HepG2 (cell line): ENCODE data around the gene C1R. TPM values are rescaled to one million over a fixed set of nuclear protein-coding genes. Genes with fewer than 3 reads are reported as not detected.

ENCODE experiments used
- ATAC-seq: fragments of 200-7000 bp; cut with Tn5 transposase; 3 replicates; pipeline ENCODE4 v1.9.1; 2020; ENCODE audit warnings: mild to moderate bottlenecking, moderate library complexity
- BruUV-seq: library from RNA; stranded (reverse); fragments of 400-500 nt; replicated peaks from 2 replicates; lab custom pipeline; 2021; lab: Mats Ljungman, UMichigan
- CTCF ChIA-PET: fragments of 300-600 bp; formaldehyde crosslinking; extraction: SDS; loops from one replicate; lab custom pipeline; 2021; ENCODE audit warnings: low total read pairs, inconsistent platforms, low intra/inter-chr PET ratio; lab: Yijun Ruan, JAX
- POLR2A ChIA-PET: fragments of 350-600 bp; sonication (Branson Sonifier 250); formaldehyde crosslinking; loops from one replicate; lab custom pipeline; 2020; ENCODE audit warnings: antibody characterized with exemption, inconsistent platforms; lab: Yijun Ruan, JAX
- DNase-seq: peaks from one replicate; pipeline ENCODE4 v3.0.0-alpha.2; 2015; ENCODE audit warnings: low spot score
- FAIRE-seq: peaks from 3 replicates; lab custom pipeline; 2011; peaks lifted over from hg19 to GRCh38; lab: Jason Lieb, UNC
- H2AFZ ChIP-seq: one replicate; pipeline ENCODE4 v1.6.1; 2011; ENCODE audit warnings: low read length, inconsistent platforms
- H3K27ac ChIP-seq: fragments of 300-600 bp; 3 replicates; pipeline ENCODE4 v1.8.0; 2011; ENCODE audit warnings: mixed run types, mild to moderate bottlenecking, mixed read lengths, low read length, inconsistent platforms; ENCODE audit not compliant: insufficient read depth; ENCODE audit errors: extremely low read length
- H3K27me3 ChIP-seq, 2 experiments: fragments of 200-600 bp in 1 of 2; 2 replicates in 1 of 2; 3 replicates in 1 of 2; pipeline versions ENCODE4 v1.6.0 to v1.8.0; 2011; ENCODE audit warnings: low read length in 2 of 2, mild to moderate bottlenecking in 2 of 2, moderate library complexity in 2 of 2, inconsistent platforms in 1 of 2; ENCODE audit not compliant: insufficient read depth in 2 of 2, control insufficient read depth in 1 of 2
- H3K36me3 ChIP-seq, 2 experiments: fragments of 200-600 bp in 1 of 2; replicated peaks in 1 of 2; 2 replicates in 1 of 2; 3 replicates in 1 of 2; pipeline versions ENCODE4 v1.5.1 to v1.8.0; 2011; ENCODE audit warnings: low read length in 2 of 2, inconsistent platforms in 1 of 2; ENCODE audit not compliant: insufficient read depth in 2 of 2, control insufficient read depth in 1 of 2
- H3K4me1 ChIP-seq: 2 replicates; pipeline ENCODE4 v1.5.1; 2012; ENCODE audit warnings: low read length, inconsistent platforms; ENCODE audit not compliant: insufficient read depth
- H3K4me2 ChIP-seq: 2 replicates; pipeline ENCODE4 v1.6.0; 2011; ENCODE audit warnings: low read depth, low read length, inconsistent platforms
- H3K4me3 ChIP-seq, 3 experiments: fragments of 200-600 bp in 1 of 3; sonication (generic), shearing (Covaris generic) in 1 of 3; replicated peaks in 1 of 3; 2 replicates each; pipeline ENCODE4 v1.5.1; 2011 to 2016; ENCODE audit warnings: low read length in 3 of 3, inconsistent platforms in 2 of 3, low read depth in 2 of 3, mild to moderate bottlenecking in 2 of 3, control low read depth in 1 of 3, mixed read lengths in 1 of 3; ENCODE audit not compliant: insufficient read depth in 1 of 3
- H3K79me2 ChIP-seq: one replicate; pipeline ENCODE4 v1.6.1; 2011; ENCODE audit warnings: low read length, inconsistent platforms; ENCODE audit not compliant: insufficient read depth
- H3K9ac ChIP-seq: 2 replicates; pipeline ENCODE4 v1.6.0; 2011; ENCODE audit warnings: mild to moderate bottlenecking, low read depth, low read length, inconsistent platforms; ENCODE audit not compliant: insufficient read depth
- H3K9me3 ChIP-seq: 2 replicates; pipeline ENCODE4 v1.5.1; 2012; ENCODE audit warnings: mild to moderate bottlenecking, low read length
- H4K20me1 ChIP-seq: 2 replicates; pipeline ENCODE4 v1.6.0; 2011; ENCODE audit warnings: inconsistent platforms, mild to moderate bottlenecking, low read length, moderate library complexity; ENCODE audit not compliant: insufficient read depth
- BRD4 ChIP-seq: sonication (generic); formaldehyde crosslinking; IDR thresholded peaks from 2 replicates; pipeline ENCODE4 v1.4.0; 2020; ENCODE audit warnings: missing genetic modification reagents
- CENPX ChIP-seq: sonication (generic); formaldehyde crosslinking; IDR thresholded peaks from 2 replicates; pipeline ENCODE4 v1.9.0; 2021; ENCODE audit warnings: mild to moderate bottlenecking, missing genetic modification reagents, moderate library complexity
- HMG20B ChIP-seq: conservative IDR thresholded peaks from 2 replicates; pipeline ENCODE4 v1.6.1; 2016; ENCODE audit warnings: missing genetic modification reagents, missing compliant biosample characterization
- KAT7 ChIP-seq: IDR thresholded peaks from 2 replicates; pipeline ENCODE4 v1.6.1; 2018; ENCODE audit warnings: borderline replicate concordance, missing compliant biosample characterization
- NBN ChIP-seq: fragments of 450-650 bp; conservative IDR thresholded peaks from 2 replicates; pipeline ENCODE4 v1.6.1; 2017
- NFE2 ChIP-seq: sonication (generic); formaldehyde crosslinking; IDR thresholded peaks from 2 replicates; pipeline ENCODE4 v1.4.0; 2020; ENCODE audit warnings: missing genetic modification reagents
- ZBTB7A ChIP-seq: sonication (generic); formaldehyde crosslinking; IDR thresholded peaks from 2 replicates; pipeline ENCODE4 v1.8.0; 2022; ENCODE audit warnings: mild to moderate bottlenecking, missing genetic modification reagents
- ZC3H13 ChIP-seq: sonication (generic); formaldehyde crosslinking; IDR thresholded peaks from 2 replicates; pipeline ENCODE4 v1.8.1; 2023; ENCODE audit warnings: mild to moderate bottlenecking, missing genetic modification reagents, moderate library complexity
- ZFP36L2 ChIP-seq: sonication (generic); formaldehyde crosslinking; IDR thresholded peaks from 2 replicates; pipeline ENCODE4 v1.4.0; 2020; ENCODE audit warnings: missing genetic modification reagents
- ZNF264 ChIP-seq: sonication (generic); formaldehyde crosslinking; IDR thresholded peaks from 2 replicates; pipeline ENCODE4 v1.4.0; 2020; ENCODE audit warnings: missing genetic modification reagents
- ZNF343 ChIP-seq: sonication (generic); formaldehyde crosslinking; IDR thresholded peaks from 2 replicates; pipeline ENCODE4 v1.4.0; 2020; ENCODE audit warnings: mild to moderate bottlenecking, missing genetic modification reagents
- ZNF562 ChIP-seq: sonication (generic); formaldehyde crosslinking; IDR thresholded peaks from 2 replicates; pipeline ENCODE4 v1.8.0; 2022; ENCODE audit warnings: missing genetic modification reagents, borderline replicate concordance
- ZNF746 ChIP-seq: sonication (generic); formaldehyde crosslinking; IDR thresholded peaks from 2 replicates; pipeline ENCODE4 v1.8.0; 2022; ENCODE audit warnings: mild to moderate bottlenecking, missing genetic modification reagents
- WGBS: methylation state at CpG from one replicate; pipeline ENCODE4 v1.1.6; 2017; ENCODE audit warnings: low lambda C conversion rate; 5-methylcytosine and 5-hydroxymethylcytosine counted together
- in situ Hi-C: cut with HindIII; loops from 2 replicates; pipeline ENCODE4 v1.10.0; 2017; ENCODE audit warnings: low pct_unique_long_range_greater_than_20kb; ENCODE audit not compliant: extremely low pct_ligation_motif_present
- intact Hi-C: fragments of 100-400 bp; cut with micrococcal nuclease; formaldehyde crosslinking; loops from one replicate; pipeline ENCODE4 v1.10.0; 2022; ENCODE audit not compliant: unreplicated experiment
- polyA plus RNA-seq, 8 experiments: library from polyadenylated mRNA; depleted of rRNA in 3 of 8; stranded (reverse) in 7 of 8; unstranded in 1 of 8; fragments of >200 nt; fragmentation: Illumina TruSeq in 4 of 8; extraction: Trizol in 4 of 8; gene quantifications; 2 replicates each; pipeline versions ENCODE4 v1.2.1 to v1.2.3, GENCODE V29; 2011 to 2016; ENCODE audit warnings: low read depth in 4 of 8, missing spikeins in 1 of 8, mixed read lengths in 1 of 8; ENCODE audit not compliant: insufficient read depth in 1 of 8
- total RNA-seq, 5 experiments: library from RNA; depleted of rRNA; stranded (reverse); fragments of >200 nt; fragmentation: Illumina TruSeq; extraction: Trizol; gene quantifications; 2 replicates each; pipeline ENCODE4 v1.2.3, GENCODE V29; 2016; ENCODE audit warnings: low read depth in 1 of 5
- TF ChIP-seq, protein P1 (sequence below): sonication (generic); formaldehyde crosslinking; IDR thresholded peaks from 2 replicates; pipeline ENCODE4 v1.8.0; 2022; ENCODE audit warnings: low read depth, missing genetic modification reagents
- TF ChIP-seq, protein P2 (sequence below): sonication (generic); formaldehyde crosslinking; IDR thresholded peaks from 2 replicates; pipeline ENCODE4 v1.4.0; 2020; ENCODE audit warnings: missing genetic modification reagents

C1R gene
- total and polyA plus RNA-seq, 2 of the 13 experiments (the other 11 are each of a cell fraction or from before 2014, with no cell fraction given): 3.5 to 6.5 TPM

DNA sequence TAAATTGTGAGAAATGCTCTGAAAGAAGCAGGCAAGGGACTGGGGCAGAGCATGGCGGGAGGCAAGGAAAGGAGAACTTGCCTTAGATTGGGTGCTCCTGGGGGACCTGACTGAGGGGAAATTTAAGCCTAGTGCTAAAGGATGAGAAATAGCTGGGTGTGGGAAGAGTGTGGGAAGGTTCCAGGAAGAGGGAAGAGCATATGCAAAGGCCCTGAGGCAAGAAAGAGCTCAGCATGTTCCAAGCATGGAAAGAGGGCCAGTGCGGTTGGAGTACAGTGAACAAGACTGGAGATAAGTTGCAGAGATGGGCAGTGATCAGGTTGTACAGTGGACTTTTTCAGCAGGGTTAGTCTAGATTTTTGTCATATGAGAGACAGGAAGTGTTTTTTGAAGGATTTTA lies 47.0 kb upstream of the C1R start:
- Histone ChIP-seq H3K9me3 (no peaks in the 10 kb centered on the region), H4K20me1 (no peaks in the 10 kb centered on the region), H3K36me3 (peaks cover 24 to 66% of the 10 kb centered on the region in 2 experiments), H3K4me2 (no peak overlapping the region), H2AFZ (no peak overlapping the region), H3K27ac (no peak overlapping the region), H3K4me3 (no peak overlapping the region), H3K79me2 (no peaks in the 10 kb centered on the region), H3K9ac (no peak overlapping the region), H3K27me3 (no peaks in the 10 kb centered on the region), H3K4me1 (no peaks in the 10 kb centered on the region)
- CTCF ChIA-PET: no interaction called here
- ATAC-seq (no peak), FAIRE-seq (no peak), DNase-seq (no peak)
- no TSS peak for BruUV-seq
- intact Hi-C loops: no loop called here
- 99% methylated on average over 2 of the region's 2 CpGs for WGBS
- in situ Hi-C loops: no loop called here
- POLR2A ChIA-PET: interaction anchor here (1.0 to 1.5 kb wide), 2 partner anchors 11 to 16 kb away, joined by 3 read pairs; no protein-coding TSS in a partner anchor
- TF ChIP-seq NFE2 (CRISPR knock-in tag): no peak
- no peak for TF ChIP-seq NBN
- TF ChIP-seq ZNF562 (CRISPR knock-in tag): no peak

DNA sequence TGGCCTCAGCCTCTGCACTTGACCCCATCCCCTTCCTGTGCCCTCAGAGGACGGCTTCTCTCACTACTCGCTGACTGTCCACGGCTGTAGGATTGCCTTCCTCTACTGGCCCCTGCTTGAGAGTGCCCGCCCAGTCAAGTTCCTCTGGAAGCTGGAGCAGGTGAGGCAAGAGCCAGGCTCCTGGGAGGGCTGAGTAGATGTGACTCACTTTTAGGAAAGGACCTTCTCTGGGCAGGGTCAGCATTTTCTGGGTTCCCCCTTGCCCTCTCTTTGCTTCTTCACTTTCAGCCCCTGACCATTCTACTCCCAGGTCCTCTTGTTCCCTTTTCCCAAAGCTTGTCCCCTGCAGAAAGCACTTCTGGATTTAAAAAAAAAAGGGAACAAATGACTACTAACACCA lies 45.7 kb upstream of the C1R start:
- peaks cover 23 to 69% of the 10 kb centered on the region in 2 experiments for H3K36me3 ChIP-seq
- 94% methylated on average over 4 of the region's 4 CpGs for WGBS
- H3K9ac ChIP-seq: no peak overlapping the region
- in situ Hi-C loops (no loop called here), intact Hi-C loops (no loop called here)
- CTCF ChIA-PET: no interaction called here
- DNase-seq (no peak), FAIRE-seq (no peak), ATAC-seq (no peak)
- no peaks in the 10 kb centered on the region for H4K20me1 ChIP-seq
- POLR2A ChIA-PET: no interaction called here
- BruUV-seq: no TSS peak
- no peaks in the 10 kb centered on the region for H3K4me1 ChIP-seq
- no peak overlapping the region for H3K27ac ChIP-seq
- no peaks in the 10 kb centered on the region for H3K9me3 ChIP-seq
- no peak overlapping the region for H2AFZ ChIP-seq
- no peak overlapping the region for H3K4me2 ChIP-seq
- no peaks in the 10 kb centered on the region for H3K79me2 ChIP-seq
- no peaks in the 10 kb centered on the region for H3K27me3 ChIP-seq
- no peak overlapping the region for H3K4me3 ChIP-seq
- TF ChIP-seq ZNF746 (CRISPR knock-in tag) (no peak), ZFP36L2 (CRISPR knock-in tag) (no peak), ZBTB7A (CRISPR knock-in tag) (no peak), ZC3H13 (CRISPR knock-in tag) (no peak), BRD4 (CRISPR knock-in tag) (no peak), ZNF264 (CRISPR knock-in tag) (no peak), KAT7 (CRISPR knock-in tag) (no peak), CENPX (CRISPR knock-in tag) (no peak), HMG20B (CRISPR knock-in tag) (no peak), ZNF343 (no peak)
- TF ChIP-seq, protein P1, sequence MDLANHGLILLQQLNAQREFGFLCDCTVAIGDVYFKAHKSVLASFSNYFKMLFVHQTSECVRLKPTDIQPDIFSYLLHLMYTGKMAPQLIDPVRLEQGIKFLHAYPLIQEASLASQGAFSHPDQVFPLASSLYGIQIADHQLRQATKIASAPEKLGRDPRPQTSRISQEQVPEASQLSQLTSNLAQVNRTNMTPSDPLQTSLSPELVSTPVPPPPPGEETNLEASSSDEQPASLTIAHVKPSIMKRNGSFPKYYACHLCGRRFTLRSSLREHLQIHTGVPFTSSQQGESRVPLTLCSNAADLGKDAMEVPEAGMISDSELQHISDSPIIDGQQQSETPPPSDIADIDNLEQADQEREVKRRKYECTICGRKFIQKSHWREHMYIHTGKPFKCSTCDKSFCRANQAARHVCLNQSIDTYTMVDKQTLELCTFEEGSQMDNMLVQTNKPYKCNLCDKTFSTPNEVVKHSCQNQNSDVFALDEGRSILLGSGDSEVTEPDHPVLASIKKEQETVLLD (CRISPR knock-in tag): no peak
- TF ChIP-seq, protein P2, sequence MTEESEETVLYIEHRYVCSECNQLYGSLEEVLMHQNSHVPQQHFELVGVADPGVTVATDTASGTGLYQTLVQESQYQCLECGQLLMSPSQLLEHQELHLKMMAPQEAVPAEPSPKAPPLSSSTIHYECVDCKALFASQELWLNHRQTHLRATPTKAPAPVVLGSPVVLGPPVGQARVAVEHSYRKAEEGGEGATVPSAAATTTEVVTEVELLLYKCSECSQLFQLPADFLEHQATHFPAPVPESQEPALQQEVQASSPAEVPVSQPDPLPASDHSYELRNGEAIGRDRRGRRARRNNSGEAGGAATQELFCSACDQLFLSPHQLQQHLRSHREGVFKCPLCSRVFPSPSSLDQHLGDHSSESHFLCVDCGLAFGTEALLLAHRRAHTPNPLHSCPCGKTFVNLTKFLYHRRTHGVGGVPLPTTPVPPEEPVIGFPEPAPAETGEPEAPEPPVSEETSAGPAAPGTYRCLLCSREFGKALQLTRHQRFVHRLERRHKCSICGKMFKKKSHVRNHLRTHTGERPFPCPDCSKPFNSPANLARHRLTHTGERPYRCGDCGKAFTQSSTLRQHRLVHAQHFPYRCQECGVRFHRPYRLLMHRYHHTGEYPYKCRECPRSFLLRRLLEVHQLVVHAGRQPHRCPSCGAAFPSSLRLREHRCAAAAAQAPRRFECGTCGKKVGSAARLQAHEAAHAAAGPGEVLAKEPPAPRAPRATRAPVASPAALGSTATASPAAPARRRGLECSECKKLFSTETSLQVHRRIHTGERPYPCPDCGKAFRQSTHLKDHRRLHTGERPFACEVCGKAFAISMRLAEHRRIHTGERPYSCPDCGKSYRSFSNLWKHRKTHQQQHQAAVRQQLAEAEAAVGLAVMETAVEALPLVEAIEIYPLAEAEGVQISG (CRISPR knock-in tag): no peak
